Esophagus (tissue), 2 donors: ENCODE results near the gene PAEP. TPM values are rescaled to one million over a fixed set of nuclear protein-coding genes. Genes with fewer than 3 reads are reported as not detected.

Experiments
- H3K27ac ChIP-seq, 2 donors: one replicate each; pipeline ENCODE4 v1.5.1; 2013; ENCODE audit warnings: low read depth in 2 of 2, mild to moderate bottlenecking in 2 of 2, inconsistent platforms in 1 of 2, low read length in 1 of 2, moderate library complexity in 1 of 2
- H3K27me3 ChIP-seq, 2 donors: one replicate each; pipeline ENCODE4 v1.6.1; 2013; ENCODE audit warnings: low read length in 2 of 2, control low read depth in 1 of 2, mild to moderate bottlenecking in 1 of 2; ENCODE audit not compliant: insufficient read depth in 2 of 2, control insufficient read depth in 1 of 2
- H3K36me3 ChIP-seq, 2 donors: one replicate each; pipeline ENCODE4 v1.6.1; 2013; ENCODE audit warnings: low read length in 1 of 2; ENCODE audit not compliant: control insufficient read depth in 2 of 2, insufficient read depth in 2 of 2
- H3K4me1 ChIP-seq, 2 donors: one replicate each; pipeline ENCODE4 v1.6.1; 2013; ENCODE audit warnings: low read length in 1 of 2; ENCODE audit not compliant: control insufficient read depth in 2 of 2, insufficient read depth in 2 of 2
- H3K4me3 ChIP-seq, 2 donors: one replicate each; pipeline ENCODE4 v1.5.1; 2013; ENCODE audit warnings: low read length in 2 of 2, mild to moderate bottlenecking in 2 of 2, low read depth in 1 of 2, moderate library complexity in 1 of 2
- H3K9me3 ChIP-seq, 2 donors: one replicate each; pipeline ENCODE4 v1.6.1; 2013; ENCODE audit warnings: mild to moderate bottlenecking in 2 of 2, low read depth in 1 of 2, low read length in 1 of 2, moderate library complexity in 1 of 2; ENCODE audit not compliant: control insufficient read depth in 2 of 2, insufficient read depth in 1 of 2
- WGBS, 2 donors: extraction: QIAGEN DNeasy Blood & Tissue Kit; methylation state at CpG; one replicate each; pipeline ENCODE4 v1.1.7; 2013; 5-methylcytosine and 5-hydroxymethylcytosine counted together
- polyA plus RNA-seq, 2 donors: library from polyadenylated mRNA; stranded (reverse); fragments of 200-250 nt; gene quantifications; one replicate each; pipeline ENCODE4 v1.2.3, GENCODE V29; 2013
- donor health status: healthy with polysubstance abuse.
- donor health status: Bipolar disorder and iron deficiency.

Gene PAEP
- polyA plus RNA-seq, 2 donors: not detected

GRCh38 chr9:135519179-135519971 lies 42.2 kb upstream of the PAEP start:
- Histone ChIP-seq H3K27ac (no peak overlapping the region), H3K27me3 (no peaks in the 10 kb centered on the region), H3K9me3 (no peaks in the 10 kb centered on the region), H3K4me1 (no peaks in the 10 kb centered on the region), H3K4me3 (no peak overlapping the region), H3K36me3 (no peaks in the 10 kb centered on the region)
- WGBS, 2 donors: 89 to 93% methylated on average over 10 of the region's 10 CpGs

DNA sequence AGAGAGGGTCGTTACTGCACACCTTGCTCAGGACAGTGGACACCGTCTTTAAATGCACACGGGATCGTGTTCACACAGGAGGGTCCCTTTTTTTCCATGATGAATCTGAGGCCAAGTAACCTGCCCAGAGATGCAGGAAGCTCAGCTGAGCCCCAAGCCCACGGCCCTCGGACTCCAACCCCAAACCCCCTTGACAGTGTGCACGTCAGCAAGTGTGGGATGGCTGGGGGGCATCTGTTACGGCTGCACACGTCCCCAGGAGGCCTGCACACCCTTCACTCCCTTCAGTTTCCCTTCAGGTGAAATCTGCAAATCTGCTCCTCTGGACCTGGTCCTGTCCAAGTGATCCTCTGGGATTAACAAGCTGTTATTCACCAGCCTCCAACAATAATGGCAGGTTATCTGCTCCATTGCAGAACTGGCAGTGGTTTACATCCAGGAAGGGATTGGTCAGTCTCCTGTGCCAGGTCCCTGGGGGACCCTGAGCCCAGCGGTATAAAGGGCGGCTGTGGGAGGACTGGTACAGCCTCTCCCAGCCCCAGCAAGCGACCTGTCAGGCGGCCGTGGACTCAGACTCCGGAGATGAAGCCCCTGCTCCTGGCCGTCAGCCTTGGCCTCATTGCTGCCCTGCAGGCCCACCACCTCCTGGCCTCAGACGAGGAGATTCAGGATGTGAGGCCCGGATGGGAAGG lies 40.5 kb upstream of the PAEP start, which contains the start of gene LCN1:
TSS of gene LCN1 (plus strand) at position 525 of the 692 bp plus-strand sequence. CDS start at position 583, 58 bp downstream.
- Histone ChIP-seq H3K27me3 (no peaks in the 10 kb centered on the region), H3K4me1 (no peaks in the 10 kb centered on the region), H3K27ac (no peak within 1 kb of the TSS), H3K9me3 (no peaks in the 10 kb centered on the region), H3K36me3 (no peaks in the 10 kb centered on the region), H3K4me3 (no peak within 1 kb of the TSS)
- WGBS, 2 donors: 79 to 83% methylated on average over 18 of the region's 18 CpGs

DNA sequence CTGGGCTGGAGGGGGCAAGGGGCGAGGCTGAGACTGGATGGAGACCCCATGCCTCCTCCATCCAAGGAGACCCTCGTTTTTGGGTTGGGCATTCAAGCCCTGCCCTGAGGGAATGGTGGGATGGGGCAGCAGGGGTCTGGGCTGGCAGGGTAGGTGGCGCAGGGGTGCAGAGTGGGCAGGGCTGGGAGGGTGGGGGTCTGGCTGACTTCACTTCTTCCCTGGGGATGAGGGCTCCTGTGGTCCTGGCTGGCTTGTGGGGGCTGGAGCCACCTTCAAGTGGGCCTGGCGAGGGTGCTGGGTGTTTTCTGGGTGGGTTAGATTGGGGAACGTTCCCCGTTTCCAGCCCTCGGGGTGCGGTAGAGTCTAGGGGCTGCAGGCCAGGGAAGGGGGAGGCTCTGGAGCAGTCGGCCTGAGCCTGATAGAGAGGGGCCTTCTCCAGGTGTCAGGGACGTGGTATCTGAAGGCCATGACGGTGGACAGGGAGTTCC lies 39.9 kb upstream of the PAEP start:
- no peaks in the 10 kb centered on the region for H3K4me1 ChIP-seq
- H3K27me3 ChIP-seq: no peaks in the 10 kb centered on the region
- WGBS, 2 donors: 83 to 85% methylated on average over 10 to 11 of the region's 11 CpGs
- no peak overlapping the region for H3K27ac ChIP-seq
- H3K36me3 ChIP-seq: no peaks in the 10 kb centered on the region
- no peak overlapping the region for H3K4me3 ChIP-seq
- no peaks in the 10 kb centered on the region for H3K9me3 ChIP-seq

GRCh38 chr9:135522137-135522877 lies 39.2 kb upstream of the PAEP start:
- 67 to 71% methylated on average over 14 to 16 of the region's 16 CpGs for WGBS, 2 donors
- Histone ChIP-seq H3K27me3 (no peaks in the 10 kb centered on the region), H3K9me3 (no peaks in the 10 kb centered on the region), H3K36me3 (no peaks in the 10 kb centered on the region), H3K4me1 (no peaks in the 10 kb centered on the region), H3K4me3 (no peak overlapping the region), H3K27ac (no peak overlapping the region)

- H3K9me3 ChIP-seq: no peaks in the 10 kb centered on the region
- no peak overlapping the region for H3K4me3 ChIP-seq
- no peaks in the 10 kb centered on the region for H3K27me3 ChIP-seq
- H3K36me3 ChIP-seq: no peaks in the 10 kb centered on the region
- WGBS, 2 donors: 59 to 71% methylated on average over 17 of the region's 17 CpGs
- no peaks in the 10 kb centered on the region for H3K4me1 ChIP-seq
- no peak overlapping the region for H3K27ac ChIP-seq
These were observed 38.6 kb upstream of the PAEP start for GRCh38 chr9:135522931-135523330.

- Histone ChIP-seq H3K4me1 (no peaks in the 10 kb centered on the region), H3K9me3 (no peaks in the 10 kb centered on the region), H3K27me3 (no peaks in the 10 kb centered on the region), H3K36me3 (no peaks in the 10 kb centered on the region), H3K4me3 (no peak overlapping the region), H3K27ac (no peak overlapping the region)
- WGBS, 2 donors: 74 to 77% methylated on average over 21 of the region's 21 CpGs
These were observed 37.9 kb upstream of the PAEP start for GRCh38 chr9:135523521-135524129.

DNA sequence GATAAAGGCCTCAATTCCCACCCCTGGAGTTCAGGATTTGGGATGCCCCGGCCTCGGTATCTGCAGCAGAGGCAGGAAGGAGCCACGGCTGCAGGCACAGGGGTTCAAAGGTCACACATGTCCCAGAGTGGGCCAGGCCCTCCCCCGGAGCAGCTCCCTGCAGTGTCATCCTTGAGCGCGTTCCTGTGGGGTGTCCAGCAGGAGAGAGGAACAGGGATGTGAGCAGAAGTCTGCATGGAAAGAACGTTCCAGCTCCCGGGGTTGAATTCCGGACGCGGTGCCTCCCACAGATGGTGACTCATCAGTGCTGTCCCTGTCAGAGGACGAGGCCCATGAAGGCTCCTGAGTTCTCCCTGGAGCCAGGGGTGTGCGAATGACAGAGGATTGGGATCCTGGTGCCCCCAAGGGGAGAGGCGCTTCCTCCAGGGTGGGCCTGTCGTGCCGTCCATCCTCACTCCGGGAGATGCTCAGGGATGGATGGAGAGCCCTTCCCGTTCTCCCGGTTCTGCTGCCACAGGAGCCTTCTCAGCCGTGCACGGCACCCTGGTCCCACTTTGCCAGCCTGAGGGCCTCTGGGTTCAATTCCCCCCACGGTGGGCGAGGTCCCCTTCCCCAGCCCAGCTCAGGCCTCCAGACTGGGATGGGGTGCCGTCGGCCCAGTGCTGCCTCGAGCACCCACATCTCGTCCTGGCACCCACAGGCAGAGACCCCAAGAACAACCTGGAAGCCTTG lies 37.3 kb upstream of the PAEP start:
- 62 to 67% methylated on average over 27 of the region's 27 CpGs for WGBS, 2 donors
- H3K27ac ChIP-seq: no peak overlapping the region
- H3K4me3 ChIP-seq: no peak overlapping the region
- H3K36me3 ChIP-seq: no peaks in the 10 kb centered on the region
- no peaks in the 10 kb centered on the region for H3K27me3 ChIP-seq
- H3K4me1 ChIP-seq: no peaks in the 10 kb centered on the region
- H3K9me3 ChIP-seq: no peaks in the 10 kb centered on the region

DNA sequence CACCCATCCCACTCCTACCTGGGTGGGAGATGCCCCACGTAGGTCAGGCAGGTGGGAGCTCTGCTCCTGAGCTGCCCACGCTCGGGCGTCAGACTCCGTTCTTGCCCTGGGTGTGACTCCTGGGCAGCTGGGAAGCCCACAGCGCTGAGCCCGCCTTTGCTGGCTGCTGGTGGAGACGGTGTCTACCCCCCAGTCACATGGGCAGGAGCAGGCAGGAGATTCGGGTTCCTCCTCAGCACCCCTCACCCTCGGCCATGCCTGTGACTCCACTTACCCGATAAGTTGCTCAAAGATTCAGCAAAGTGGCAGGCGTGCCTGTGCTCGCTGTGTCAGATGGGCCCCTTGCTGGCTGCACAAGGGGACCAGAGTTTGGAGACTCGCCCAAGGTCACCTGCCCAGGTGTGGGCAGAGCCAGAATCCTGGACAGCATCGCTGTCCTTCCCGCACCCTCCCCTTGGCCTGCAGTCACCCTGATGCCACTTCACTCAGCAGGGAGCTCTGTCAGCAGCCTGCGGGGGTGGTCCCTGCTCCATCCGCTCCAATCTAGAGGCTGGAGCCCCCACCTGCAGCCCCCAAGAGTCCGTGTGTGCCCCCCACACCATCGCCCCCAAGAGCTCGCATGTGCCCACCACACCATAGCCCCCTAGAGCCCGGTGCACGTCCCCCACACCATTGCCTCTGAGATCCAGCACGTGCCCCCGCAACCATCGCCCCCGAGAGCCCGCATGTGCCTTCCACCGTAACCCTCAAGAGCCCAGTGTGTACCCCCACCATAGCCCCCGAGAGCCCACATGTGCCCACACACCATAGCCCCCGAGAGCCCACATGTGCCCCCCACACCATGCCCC lies 36.1 kb upstream of the PAEP start:
- H3K36me3 ChIP-seq: no peaks in the 10 kb centered on the region
- H3K4me3 ChIP-seq: no peak overlapping the region
- WGBS, 2 donors: 80 to 81% methylated on average over 31 of the region's 31 CpGs
- H3K27me3 ChIP-seq: no peaks in the 10 kb centered on the region
- no peaks in the 10 kb centered on the region for H3K9me3 ChIP-seq
- H3K4me1 ChIP-seq: no peaks in the 10 kb centered on the region
- H3K27ac ChIP-seq: no peak overlapping the region
